Measurements from ENCODE around the gene FOXP4.

The FOXP4 gene

DNA sequence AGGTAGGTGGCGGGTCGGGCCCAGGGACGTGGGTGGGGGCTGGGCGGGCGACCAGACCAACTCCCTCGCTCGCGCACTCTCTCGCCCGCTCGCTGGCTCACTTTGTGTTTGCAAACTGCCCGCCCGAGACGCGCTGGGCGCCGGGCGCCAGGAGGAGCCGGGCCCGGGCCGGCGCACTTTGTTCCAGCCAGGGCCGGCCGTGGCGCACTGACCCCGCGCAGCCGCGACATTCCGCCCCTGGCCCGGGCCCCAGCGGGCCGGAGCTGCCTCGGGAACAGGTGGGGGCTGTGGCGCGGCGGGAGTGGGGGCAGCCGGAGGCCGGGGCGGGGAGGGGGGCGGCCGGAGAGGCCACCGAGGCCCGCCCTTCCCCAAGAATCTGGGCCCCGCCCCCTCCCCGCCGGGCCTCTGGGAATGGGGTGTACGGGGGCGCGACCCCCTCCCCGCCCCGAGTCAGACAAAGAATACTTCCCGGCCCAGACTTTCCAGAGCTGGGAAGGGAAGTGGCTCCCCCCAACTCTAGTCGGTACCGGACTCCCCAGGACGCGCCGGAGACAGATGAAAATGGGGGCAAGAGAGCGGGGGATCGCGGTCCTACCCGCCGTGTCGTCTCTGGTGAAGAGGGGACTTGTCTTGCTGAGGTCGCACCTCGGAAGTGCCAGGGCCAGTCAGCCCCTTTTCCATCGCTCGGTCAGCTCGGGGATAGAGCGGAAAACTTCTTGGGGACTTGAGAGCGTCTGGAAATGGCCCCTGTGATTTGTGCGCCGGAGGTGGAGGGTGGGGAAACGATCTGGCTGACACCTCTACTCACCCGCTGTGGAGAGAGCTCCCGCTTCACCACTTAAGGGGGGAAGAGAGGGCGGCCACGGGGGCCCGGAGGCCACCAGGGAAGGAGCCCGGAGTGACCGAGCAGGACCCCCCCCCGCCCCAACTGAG, 951 bp downstream of the FOXP4 start:
- peak; percentile 55 for DNase-seq (ENCODE audit: low spot score)

DNA sequence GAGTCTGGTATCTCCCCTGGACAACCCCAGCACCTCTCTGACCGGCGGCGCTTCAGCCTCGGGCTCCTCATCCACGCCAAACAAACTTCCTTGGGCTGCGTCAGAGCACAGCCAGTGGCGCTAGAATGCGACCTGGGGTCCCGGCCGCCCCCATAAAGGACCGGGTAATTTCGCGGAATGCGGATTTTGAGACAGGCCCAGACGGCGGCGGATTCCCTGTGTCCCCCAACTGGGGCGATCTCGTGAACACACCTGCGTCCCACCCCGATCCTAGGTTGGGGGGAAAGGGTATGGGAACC, 1.6 kb downstream of the FOXP4 start:
- no peak for DNase-seq (ENCODE audit: low spot score)

DNA sequence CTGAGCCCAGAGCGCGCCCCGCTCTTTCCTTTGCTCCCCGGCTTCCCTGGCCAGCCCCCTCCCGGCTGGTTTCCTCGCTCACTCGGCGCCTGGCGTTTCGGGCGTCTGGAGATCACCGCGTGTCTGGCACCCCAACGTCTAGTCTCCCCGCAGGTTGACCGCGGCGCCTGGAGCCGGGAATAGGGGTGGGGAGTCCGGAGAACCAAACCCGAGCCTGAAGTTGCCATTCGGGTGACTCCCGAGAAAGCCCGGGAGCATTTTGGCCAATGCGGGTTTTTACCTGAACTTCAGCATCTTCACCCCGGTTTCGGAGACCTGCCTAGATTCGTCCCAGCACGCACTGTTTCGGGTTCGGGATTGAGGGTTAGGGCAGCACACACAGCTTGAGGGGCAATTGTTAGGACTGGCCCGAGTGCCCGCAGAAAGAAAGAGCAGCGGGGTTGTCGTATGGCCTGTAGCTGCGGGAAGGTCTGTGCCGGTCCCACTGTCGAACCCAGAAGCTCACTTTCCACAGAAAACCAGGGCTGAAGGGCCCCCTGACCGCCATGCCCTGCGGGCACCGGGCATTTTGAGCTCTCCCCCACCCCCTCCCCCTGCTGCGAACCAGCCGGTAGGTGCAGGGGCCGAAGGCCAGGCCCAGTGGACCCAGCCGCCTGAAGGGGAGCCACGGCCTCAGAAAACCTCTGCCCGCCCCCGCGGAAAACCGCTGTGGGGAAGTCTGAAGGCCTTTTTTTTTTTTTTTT, 2.1 kb downstream of the FOXP4 start:
- no peak for DNase-seq (ENCODE audit: low spot score)

DNA sequence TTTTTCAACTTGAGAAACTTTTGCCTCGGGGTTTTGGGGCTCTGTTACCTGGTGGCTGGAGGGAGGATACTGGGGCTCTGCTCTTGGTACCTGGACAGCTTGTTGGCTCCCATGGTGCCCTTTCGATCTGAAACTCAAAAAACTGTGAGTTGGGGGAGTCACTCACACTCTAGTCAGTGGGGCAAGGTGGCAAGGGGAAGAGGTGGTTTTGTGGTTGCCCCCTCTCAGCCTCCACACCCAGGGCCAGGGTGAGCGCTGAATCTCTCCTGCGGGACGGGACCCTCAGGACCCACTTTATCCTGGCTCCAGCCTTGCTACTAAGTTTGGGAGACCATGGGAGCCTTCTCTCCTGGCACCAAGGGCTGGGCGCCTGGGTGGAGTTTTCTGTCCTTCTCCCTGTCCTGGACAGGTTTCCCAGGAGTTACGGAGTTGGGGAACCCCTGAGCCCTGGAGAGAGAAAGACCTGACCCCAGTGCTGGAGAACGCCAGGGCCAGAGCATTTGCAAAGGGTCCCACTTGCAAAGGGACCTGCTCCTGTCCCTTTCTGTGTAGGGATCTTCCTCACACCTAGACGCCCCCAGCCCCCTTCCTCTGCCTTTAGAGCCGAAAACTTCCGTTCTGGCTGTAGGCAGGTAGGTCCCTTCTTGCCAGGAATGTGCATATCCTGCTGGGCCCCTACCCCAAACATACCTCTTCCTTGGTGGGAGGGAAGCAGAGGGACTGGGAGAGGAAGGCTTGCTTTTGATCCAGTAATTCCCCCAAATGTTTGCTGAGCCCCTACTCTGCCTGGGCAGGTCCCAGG, 2.9 kb downstream of the FOXP4 start:
- no peak for DNase-seq (ENCODE audit: low spot score)

DNA sequence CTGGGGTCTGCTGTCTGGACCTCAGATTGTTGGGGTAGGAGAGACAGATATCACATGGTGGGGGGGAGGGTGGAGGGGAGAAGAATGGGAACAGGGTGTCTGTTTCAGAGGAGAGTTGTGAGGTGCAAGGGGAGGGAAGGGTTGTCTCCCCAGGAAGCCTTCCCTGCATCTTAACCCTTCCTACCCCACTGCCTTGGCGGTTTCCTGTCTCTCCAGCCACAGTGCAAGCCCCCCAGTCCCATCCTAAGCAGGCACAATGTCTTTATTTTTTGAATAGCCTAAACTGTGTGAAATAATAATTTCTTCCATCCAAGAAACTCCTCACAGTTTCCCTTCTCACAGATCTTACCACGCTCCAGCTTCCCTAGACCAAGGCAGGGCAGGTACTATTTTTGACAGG, 3.5 kb downstream of the FOXP4 start:
- no peak for DNase-seq (ENCODE audit: low spot score)

DNA sequence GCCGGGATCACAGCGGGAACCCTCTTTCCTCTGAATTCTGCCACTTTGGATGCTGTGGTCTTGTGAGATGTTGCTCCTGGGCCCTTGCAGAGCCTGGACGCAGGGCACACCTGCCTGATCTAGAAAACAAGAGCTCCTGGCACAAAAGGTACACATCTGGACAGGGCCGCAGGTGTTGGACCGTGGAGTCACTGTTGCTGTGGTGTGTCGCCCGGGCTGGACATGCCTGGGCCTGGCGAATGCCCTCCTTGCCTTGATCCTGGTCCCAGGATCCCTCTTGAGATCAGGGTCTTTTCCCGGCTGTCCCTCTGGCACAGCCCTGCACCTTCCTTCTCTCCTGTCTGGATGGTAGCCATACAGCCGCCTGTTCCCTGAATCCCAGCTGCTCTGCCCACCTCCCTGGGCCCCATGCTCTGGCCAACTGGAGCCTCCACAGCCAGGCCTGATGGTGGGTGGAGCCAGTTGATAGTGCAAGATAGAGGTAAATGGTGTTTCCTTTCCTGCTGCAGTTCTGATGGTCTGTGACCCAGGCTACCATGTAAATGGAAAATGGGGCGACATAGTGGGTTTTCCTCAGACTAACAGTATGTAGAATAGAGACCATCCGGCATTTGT, 5.0 kb downstream of the FOXP4 start:
- no peak for DNase-seq (ENCODE audit: low spot score)

DNA sequence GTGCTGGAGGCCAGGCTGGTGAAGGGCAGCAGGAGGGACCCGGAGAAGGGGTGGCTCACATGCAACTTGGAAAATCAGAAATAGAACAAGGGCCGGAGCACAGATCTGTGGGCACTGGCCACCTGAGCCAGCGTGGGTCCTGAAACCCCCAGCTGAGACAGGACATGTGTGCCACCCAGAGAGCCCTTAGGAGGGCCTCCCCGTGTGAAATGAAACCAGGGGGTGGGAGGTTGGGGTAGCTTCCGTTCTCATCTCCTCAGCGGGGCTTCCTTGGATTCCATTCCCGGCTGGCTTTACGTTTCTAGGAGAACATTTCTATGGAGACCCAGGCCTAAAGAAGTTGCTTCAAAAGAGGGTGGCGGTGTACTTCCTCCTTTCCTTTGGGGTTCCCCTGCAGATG, 5.7 kb downstream of the FOXP4 start:
- no peak for DNase-seq (ENCODE audit: low spot score)

DNA sequence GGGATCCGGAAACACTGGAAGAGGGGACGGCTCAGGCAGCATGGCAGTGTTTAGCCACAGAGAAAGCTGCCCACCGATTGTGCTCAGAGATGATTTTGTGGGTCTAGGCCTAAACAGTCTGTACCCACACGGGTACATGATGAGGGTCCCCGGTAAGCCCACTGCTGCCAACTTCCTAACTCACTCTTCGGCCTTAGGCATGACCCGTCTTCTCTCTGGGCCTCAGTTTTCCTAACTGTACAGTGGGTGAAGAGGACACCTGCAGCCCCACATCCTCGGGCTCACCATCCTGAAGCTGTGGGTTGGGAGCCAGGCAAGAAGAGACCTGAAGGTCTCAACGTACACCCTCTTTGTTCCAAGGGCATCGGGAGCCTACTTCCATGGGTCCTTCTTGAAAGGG, 6.5 kb downstream of the FOXP4 start:
- DNase-seq (ENCODE audit: low spot score) = no peak

DNA sequence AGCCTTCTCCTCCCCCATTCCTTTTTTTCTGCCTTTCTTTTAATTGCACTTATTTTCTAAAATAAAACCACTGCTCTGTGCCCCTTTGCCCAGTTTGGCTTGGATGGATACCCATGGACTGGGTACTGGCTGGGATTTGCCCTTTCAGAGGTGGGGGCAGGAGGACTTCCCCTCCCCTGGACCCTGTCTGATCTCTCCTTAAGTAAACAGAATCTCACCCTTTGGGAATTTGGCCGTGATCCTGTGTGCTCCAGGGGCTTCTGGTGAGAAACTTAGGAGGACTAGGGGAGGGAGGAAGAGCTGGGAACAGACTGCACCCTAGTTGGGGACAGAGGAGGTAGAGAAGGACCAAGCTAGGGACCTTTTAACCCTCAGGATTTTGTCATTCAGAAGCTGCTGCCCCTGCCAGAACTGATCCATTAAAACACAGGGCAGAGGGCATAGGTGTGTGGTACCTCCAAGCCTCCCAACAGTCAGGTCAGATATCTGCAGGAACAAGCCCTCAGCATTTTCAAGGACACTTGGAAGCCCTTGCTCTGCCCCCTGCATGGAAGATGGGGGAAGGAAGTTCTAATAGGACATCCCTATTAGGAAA, 7.3 kb downstream of the FOXP4 start:
- DNase-seq (ENCODE audit: low spot score) = no peak

DNA sequence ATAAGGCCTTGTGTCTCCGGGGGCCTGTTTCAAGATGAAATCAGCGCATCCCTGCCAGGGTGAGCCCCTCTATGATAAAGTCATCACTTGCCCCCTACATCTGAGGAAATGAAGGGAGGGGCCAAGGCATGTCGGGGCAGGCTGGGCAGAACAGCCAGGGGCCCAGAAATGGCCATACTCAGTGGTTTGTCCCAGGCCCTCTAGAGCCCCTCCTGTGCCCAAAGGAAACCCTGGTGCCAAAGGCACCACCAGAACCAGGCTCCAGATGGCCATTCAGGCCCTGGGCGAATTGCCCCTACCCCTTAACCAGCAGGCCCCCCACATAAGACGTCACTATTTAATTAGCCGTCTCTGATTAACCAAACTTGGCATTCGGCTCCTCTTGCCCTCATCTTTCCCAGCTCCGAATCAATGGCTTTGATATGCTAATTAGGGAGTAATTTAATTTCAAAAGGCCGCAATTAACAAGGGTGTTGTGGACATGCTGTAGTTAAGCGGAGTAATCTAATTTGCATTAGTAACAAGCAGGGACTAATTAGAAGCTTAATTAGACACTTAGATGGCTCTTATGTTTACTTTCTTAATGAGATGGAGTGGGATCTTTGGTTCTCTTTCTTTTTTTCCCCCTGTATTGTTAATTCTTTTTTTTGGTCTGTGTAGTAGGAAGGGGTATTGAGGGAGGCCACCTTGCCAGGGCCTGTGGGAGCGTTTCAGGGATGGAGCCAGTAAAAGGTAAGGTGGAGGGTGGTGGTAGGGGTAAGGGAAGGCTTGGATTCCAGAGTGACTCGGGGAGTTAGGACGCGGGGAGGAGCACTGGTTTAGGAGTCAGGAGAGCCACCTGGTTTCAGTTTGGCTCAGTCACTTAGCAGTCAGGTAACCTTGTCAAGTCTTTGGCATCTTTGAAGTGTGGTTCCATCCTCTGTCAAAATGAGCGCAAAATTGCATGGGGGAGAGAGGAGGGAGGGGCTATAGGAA, 9.4 kb downstream of the FOXP4 start:
- DNase-seq (ENCODE audit: low spot score) = no peak

DNA sequence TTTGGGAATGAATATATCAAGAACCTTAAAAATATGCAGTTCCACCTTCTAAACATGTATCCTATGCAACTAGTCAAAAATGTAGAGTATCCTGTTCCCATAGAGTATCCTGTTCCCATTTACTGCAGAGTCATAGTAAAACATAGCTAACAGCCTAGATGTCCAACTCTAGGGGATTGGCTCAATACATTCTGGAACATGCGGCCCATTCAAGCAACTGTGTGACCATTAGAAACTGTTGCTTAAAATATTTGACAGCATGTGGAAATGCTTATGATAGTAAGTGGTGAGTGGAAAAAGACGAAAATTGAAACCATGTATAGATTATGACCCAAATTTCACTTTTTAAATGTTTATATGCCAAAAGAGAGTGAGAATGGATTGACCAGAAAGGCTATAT, 11.2 kb downstream of the FOXP4 start:
- DNase-seq (ENCODE audit: low spot score) = no peak

DNA sequence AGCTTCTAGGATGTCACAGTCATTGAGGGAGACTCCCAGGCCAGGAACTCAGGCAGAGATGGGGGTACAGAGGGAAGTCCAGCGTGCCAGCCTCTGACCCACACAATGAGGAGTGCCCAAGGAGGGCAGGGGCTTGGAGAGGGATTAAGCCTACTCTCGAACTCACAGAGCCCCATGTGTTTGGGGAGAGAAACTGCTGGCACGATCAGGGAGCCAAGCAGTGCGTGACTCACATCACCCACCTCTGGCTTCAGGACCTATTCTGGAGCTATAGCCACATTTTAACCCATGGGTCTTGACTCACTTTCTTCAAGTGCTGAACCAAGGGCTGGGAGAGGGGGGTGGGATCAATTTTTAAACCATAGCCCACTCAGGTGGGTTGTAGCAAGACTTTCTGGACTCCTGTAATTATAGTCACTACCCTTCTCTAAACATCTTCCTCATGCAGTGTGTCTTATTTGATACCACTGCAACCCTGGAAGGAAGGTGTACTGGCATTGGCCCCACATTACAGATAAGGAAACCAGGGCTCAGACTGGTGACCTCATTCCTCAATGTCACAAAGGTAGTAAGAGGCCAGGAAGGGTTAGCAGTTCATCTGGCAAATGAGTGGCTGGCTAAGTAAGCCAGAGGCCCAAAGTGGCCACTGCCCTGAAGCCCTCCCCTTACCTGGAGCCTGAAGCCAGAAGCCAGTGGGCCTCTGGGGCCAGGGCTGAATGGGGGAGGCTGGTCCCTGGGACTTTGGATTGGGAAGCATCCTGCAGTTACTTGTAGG, 12.0 kb downstream of the FOXP4 start:
- no peak for DNase-seq (ENCODE audit: low spot score)

DNA sequence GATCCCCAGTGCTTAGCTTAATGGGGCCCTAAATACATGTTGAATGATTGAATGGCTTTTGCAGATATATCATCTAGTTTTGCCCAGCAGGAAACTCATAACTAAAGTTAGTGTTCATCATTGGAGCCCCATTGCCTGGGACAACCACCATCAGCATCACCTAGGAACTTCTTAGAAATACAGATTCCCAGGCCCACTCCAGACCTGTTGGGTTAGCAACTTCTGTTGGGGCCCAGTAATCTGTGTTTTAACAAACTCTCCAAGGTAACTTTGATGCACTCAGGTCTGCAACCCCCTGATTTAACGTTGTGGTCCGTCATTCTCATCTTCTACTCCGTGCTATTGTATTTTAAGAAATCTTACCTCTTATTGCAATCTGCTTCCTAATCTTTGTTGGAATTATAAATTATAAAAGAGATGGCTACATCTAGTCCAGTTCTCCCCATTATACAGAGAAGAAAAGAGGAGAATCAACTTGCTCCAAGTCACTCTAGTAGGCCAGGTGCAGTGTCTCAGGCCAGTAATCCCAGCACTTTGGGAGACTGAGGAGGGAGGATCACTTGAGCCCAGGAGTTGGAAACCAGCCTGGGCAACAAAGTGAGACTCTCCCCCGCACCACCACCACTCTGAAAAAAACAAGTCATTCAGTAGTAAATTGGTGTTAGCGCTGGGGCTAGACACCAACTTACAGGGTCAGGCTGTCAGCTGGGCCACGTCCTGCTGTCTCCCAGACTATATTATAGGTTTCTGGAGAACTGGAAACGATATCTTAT, 13.7 kb downstream of the FOXP4 start:
- DNase-seq (ENCODE audit: low spot score) = no peak

DNA sequence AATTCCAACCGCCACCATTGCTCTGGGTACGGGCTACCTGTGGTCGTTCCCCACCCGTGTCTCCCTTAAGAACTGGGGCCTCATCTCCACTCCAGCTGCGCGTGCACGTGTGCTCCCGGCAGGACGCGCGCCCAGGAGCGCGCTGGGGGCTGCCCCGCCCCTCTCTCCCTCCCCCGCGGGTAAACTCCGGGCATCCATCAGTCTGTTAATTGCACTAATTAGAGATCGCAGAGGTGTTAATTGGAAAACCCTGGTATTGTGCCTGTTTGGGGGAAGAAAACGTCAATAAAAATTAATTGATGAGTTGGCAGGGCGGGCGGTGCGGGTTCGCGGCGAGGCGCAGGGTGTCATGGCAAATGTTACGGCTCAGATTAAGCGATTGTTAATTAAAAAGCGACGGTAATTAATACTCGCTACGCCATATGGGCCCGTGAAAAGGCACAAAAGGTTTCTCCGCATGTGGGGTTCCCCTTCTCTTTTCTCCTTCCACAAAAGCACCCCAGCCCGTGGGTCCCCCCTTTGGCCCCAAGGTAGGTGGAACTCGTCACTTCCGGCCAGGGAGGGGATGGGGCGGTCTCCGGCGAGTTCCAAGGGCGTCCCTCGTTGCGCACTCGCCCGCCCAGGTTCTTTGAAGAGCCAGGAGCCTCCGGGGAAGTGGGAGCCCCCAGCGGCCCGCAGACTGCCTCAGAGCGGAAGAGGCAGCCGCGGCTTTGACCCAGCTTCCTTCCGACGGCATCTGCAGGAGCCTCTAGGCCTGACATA, 14.4 kb downstream of the FOXP4 start:
- peak; percentile 86 for DNase-seq (ENCODE audit: low spot score)

DNA sequence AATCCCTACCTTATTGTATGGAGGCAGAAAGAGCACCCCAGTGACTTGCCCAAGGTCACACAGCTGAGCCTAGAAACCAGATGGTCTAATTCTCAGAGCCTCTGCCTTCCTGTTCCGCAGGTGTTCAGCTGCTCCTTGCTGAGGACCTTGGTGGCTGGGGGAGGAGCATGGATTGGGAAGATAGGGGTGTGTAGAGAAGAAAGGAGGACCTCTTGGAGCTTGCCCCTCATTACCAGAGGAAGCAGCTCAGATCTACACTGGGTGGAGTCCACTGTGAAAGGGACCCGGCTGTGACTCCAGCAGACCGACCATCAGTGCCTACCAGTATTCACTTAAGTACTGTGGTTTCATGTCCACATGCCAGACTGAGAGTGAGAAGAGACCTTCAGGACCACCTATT, 15.2 kb downstream of the FOXP4 start:
- DNase-seq (ENCODE audit: low spot score) = no peak

DNA sequence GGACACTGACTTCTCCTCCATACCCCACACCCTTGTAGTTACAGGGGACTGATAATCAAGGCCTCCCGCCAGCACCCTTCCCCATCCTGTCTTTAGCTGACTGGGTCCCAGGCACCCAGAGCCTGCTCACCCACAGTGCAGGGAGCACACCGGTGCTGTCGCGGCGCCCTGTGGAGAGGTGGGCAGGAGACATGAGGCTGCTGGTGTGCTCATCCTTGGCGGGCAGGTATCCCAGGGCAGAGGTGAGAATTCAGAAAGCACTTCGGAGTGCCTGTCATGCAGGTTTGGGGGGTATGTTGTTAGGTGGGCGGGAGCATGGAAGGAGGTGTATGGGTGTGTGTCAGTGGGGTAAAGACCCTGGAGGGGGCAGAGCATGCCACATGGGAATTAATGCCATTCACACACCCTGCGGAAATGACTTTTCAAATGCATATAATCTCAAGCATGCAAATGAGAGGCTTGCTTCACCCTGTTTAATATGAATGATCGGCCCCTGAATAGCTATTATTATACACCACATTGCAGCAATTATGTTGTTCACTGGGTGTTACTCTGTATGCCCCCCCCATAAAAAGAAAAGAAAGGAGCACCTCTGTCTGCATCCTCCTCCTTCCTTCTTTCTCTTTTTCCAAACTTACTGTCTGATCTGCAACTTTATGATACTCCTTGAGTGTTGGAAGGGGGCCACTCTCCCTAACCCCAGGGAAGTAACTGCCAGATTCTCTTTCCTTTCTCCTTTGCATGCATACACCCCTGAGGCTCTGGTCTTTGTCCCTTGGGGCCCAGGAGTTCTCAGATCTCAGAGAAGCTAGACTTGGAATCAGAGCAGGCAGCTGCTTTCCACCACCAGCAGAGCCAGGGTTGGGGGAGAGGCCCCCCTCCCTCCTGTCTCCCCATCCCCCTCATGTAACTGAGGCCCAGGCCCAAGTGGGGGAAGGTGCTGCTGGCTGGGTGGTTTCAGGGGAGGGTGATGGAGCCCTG, 16.0 kb downstream of the FOXP4 start:
- DNase-seq (ENCODE audit: low spot score) = no peak

Data from iPS-NIHi11 (cell line).